ENCODE measurements around the gene FOLH1.
"Not testable (repeated sequence)": the region's sequence is repeated elsewhere in the genome, so short reads cannot be mapped to it uniquely, and the experiment has no call there.

FOLH1 gene

DNA sequence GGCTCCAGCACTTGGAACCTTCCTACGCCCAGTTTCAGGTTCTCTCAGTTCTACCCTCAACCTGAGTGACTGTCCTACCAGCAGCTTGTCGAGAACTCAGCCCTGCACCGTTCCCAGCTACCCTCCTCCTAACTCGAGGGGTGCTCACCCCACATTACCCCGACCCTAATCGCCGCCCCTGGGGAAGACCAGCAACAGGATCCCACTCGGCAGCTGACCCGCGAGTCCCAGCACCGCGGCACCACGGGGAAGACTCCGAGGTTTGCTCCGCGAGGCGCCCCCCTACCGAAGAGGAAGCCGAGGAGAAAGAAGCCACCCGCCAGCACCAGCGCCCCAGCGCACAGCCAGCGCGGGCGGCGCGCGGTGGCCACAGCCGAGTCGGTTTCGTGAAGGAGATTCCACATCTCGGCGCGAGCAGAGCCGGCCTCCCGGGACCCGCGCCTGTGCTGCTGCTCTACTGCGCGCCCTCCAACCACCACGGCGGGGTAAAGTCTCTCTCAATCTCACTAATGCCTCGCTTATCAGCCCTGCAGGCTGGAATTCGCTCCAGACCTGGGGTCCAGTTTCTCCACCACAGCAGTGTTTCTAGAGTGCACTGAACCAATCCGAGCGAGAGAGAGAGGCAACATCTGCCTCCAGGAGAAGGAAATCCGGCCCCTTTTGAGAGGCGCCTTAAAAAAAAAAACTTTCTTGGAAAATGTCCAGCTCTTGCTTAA is at the start of gene FOLH1:
Gene FOLH1, minus strand, starts transcription at position 597 of the 716 bp plus-strand sequence. Its CDS starts 193 bp downstream, at position 404.
- no peak for DNase-seq
- TF ChIP-seq GATA1 (IDR thresholded peaks at IDR 0.05; ENCODE audit: low read depth, low read length) (no peak), POLR2A (IDR thresholded peaks at IDR 0.05; ENCODE audit: low read length) (no peak)

DNA sequence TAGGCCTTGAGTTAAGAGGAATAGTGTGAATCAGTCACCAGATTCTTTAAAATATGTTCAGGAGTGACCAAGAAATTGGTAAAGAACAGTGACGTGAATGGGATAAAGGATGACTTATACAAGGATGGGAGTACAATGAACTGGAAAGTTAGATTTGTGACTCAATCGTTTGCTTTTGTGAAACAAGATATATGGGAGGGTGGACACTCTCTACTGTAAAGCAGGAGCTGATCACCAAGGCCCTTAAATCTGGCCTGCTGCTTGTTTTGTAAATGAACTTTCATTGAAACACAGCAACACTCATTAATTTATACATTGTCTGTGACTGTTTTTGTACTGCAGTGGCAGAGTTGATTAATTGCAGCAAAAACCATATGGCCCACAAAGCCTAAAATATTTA is 46.7 kb upstream of the FOLH1 start:
- DNase-seq = not testable (repeated sequence)

DNA sequence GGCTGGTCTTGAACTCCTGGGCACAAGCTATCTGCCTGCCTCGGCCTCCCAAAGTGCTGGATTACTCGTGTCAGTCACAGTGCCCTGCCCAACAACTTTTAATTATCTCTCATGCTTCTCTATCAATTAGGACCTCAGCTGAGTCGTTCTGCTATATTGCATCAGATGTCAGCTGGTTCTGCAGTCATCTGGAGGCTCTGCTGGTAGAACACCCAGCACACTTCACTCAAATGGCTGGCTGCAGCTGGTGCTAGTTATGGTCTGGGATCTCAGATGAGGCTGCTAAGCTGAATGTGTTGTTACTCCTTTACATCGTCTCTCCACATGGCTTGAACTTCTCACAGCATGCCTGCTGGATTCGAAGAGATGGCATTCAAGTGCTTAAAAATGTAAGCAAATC is 42.8 kb upstream of the FOLH1 start:
- not testable (repeated sequence) for DNase-seq

DNA sequence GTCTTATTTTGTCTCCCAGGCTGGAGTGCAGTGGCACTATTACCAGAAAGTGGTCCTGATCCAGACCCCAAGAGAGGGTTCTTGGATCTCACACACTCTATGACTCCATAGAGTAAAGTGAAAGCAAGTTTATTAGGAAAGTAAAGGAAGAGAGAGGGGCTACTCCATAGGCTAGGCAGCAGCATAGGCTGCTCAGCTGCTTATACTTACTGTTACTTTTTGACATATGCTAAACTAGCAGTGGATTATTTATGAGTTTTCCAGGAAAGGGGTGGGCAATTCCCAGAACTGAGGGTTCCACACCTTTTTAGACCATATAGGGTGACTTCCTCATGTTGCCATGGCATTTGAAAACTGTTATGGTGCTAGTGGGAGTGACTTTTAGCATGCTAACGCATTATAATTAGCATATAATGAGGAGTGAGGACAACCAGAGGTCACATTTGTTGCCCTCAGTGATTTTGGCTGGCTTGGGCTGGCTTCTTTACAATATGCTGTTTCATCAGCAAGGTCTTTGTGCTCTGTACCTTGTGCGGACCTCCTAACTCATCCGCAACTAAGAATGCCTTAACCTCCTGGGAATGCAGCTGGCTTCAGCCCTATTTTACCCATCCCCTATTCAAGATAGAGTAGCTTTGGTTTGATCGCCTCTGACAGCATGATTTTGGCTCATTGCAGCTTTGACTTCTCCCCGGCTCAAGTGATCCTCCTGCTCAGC is 42.2 kb upstream of the FOLH1 start:
- not testable (repeated sequence) for DNase-seq

DNA sequence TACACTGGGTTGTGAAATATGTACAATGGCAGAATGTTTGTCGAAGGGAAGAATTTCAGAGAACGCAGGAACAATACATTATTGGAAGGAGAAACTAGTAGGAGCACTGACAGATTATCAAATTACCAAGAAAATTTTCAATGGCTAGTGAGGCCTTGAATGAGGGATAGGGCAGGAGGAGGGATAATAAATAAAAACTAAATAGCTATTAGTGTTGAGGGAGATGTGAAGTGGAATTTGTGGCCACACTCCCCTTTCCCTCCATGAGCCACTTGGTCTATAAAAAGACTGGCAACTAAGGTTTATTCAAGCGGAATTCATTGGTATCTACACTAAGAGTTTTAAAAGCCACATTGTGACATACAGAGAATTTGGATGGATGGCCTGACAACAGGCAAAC is 41.0 kb upstream of the FOLH1 start:
- not testable (repeated sequence) for DNase-seq

DNA sequence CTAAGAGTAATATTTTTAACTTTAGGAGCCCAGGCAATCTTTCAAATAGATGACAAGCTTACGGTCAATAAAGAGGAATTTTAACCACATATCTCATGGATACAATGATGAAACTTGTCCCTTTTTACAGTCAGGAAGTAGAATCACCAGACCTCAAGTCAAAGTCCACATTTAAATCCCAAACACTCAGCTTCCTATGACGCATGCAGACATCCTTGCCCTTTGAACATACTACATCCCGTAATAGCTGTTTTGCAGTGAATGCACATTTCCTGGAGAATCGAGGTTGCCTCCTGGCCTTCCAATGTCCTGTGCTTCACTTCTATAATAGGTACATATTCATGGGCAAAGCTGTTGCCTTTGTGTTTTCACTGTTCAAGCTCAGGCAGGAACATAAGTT is 25.3 kb upstream of the FOLH1 start:
- not testable (repeated sequence) for DNase-seq

DNA sequence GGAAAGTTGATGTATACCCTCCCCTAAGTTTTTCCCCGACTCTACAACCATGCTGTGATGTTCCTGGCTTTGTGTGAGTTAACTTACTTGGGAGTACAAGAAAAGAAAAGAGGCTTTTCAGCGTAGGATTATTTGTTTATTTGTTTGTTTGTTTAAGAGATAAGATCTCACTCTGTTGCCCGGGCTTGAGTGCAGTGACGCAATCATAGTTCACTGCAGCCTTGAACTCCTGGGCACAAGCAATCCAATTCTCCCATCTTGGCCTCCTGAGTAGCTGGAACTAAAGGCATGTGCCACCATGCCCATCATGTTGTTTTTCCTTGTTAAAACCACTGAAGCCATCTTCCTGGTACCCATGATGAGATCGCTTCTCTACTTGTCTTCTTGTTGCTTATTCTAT is 24.6 kb upstream of the FOLH1 start:
- not testable (repeated sequence) for DNase-seq

DNA sequence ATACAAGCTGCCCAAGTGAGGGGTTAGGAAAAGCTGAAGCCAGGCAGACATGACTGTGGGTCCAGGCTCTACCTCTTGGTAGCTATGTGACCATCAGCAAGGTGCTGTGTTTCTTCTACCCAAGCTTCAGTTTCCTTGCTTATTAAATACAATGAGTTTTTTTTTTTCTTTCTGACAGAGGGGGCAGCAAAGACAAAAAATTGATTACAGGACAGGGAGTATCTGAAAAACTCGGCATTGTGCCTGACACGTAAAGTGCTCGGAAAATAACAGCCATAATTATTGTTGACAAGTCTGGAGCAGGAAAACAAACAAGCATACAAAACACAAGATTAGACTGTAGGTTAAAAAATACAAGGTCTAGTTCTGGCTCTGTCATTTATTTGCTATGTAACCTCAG is 23.3 kb upstream of the FOLH1 start:
- DNase-seq = not testable (repeated sequence)

DNA sequence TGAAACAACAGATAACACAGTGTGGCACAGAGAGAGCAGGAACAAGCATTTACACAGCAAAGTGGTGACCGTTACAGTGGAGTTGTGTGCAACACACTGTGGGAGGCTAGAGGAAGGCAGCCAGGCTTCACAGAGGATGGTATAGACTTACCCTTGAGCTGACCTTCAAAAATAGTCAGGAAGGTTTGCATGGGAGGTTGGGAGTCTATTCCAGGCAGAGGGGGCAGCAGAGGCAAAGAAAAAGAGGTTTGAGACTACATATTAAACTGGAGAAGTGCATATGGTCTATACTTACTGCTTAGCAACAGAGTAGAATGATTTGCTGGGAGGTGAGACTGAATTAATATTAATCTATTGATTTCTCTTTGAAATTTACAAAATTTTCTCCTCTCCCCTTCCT is 22.1 kb upstream of the FOLH1 start:
- not testable (repeated sequence) for DNase-seq

DNA sequence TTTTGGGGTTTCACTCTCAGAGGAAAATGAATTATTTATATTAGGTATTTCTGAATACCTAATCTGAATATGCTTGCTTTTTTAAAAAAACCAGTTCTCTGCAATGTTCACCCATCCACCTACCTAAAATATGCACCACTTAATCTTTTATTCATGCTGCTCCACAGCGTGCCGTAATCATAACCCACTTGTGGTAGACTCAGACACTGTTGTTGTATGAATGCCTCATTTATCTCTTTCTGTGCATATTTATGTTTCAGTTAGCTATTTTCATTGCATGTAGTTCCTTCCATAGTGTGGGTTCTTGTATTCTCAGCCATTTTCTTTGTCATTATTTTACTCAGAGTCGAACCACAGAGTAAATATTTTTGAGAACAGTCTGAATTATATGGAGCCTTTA is 21.6 kb upstream of the FOLH1 start:
- DNase-seq = not testable (repeated sequence)

DNA sequence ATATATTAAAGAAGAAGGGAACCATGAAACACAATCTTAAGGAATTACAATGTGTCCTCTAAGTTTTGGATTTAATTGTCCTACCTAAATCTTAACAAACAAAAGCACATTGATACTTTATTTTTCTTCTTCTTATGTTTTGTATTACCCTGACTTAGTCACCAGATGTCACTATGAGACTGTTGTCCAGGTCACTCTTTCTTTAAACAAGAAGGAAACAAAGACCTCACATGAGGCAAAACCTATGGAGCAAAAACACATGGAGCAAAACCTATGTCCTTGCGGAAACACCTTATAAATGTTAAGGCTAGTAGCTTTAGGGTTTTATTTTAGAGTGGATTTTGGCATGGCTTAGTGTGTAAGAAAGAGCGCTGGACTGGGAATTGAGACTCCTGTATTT is 20.7 kb upstream of the FOLH1 start:
- DNase-seq = not testable (repeated sequence)

DNA sequence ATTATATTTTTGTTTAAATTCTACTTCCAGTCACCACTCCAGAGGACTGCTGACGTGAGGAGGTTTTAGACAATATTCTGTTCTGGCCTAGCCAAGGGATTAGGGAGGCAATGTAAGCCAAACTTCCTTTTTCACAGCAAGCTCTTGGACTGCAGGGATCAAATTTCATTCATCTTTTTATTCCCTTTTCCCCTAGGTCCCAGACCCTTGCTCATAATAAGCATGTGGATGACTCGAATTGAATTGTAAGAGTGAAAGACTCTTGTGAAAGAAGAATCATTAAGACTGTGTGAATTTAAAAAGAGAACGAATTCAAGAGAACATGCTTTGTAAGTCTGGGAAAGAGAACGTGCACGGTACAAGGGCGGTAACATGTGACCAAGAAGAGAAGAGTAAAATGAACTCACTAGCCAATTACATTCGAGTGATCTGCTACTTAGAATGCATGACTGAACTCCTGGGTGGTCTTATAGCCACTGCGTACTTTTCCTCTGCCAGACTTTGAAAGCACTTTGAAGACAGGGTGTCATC is 16.9 kb upstream of the FOLH1 start:
- DNase-seq = not testable (repeated sequence)

DNA sequence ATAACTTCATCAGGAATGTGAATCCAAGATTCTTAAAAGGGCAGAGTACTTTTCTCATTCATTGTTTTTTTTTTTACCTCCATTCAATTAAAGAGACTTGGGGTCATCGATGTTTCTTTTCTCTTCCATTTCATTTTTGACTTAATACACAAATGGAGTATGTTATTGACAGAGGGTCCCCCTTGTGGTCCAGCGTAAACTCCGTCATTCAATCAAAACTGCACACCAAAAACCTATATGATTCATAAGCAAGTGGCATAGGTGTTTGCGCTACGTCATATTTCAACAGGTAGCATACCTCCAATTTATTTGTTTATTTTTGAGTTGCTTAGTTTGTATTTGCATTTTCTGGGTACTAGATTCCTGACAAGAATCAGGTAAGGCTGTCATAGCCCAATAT is 12.7 kb upstream of the FOLH1 start:
- DNase-seq = no peak
- no peak for TF ChIP-seq POLR2A (IDR thresholded peaks at IDR 0.05; ENCODE audit: low read length)
- no peak for TF ChIP-seq GATA1 (IDR thresholded peaks at IDR 0.05; ENCODE audit: low read depth, low read length)

DNA sequence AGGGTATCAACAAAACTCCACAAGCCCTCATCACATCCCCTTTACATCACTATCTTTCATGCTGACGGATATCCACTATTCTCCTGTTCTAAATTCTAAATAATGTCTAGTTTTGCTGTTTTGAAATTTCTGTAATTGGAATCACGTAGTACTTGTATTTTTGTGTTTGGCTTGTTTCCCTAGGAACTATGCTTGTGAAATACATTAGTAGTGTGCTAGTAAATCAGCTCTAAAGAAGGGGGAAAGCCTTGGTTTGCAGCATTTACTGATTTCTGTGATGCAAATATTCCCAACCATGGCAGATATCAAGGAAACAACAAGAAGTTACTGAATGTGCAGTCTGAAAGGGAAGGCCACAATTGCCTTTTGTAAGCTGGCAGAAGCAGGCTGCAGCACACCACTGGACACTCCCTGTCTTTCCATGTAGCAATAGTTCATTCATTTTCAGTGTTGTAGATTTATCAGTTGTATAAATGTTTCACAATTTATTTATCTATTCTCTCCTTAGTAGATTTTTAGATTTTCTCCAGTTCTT is 4.7 kb upstream of the FOLH1 start:
- TF ChIP-seq POLR2A (IDR thresholded peaks at IDR 0.05; ENCODE audit: low read length) = no peak
- TF ChIP-seq GATA1 (IDR thresholded peaks at IDR 0.05; ENCODE audit: low read depth, low read length) = no peak
- DNase-seq = no peak

DNA sequence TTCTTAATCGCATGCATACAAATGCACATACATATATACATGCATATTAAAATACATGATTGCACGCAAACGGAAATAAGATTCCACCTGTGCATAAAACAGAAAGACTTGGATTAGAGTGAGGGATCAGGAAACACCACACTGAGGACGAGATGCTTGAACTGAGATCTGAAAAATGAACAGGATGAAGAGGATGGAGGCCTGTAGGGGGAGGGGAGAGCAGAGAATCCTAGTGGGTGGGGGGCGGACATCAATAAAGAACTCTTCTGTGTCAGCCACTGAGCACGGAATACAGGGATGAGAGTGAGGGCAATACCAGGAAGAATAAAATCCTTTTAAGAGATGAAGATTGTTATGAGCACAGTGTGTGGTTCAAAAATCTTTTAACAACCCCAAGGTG is 1.4 kb downstream of the FOLH1 start:
- DNase-seq = not testable (repeated sequence)

DNA sequence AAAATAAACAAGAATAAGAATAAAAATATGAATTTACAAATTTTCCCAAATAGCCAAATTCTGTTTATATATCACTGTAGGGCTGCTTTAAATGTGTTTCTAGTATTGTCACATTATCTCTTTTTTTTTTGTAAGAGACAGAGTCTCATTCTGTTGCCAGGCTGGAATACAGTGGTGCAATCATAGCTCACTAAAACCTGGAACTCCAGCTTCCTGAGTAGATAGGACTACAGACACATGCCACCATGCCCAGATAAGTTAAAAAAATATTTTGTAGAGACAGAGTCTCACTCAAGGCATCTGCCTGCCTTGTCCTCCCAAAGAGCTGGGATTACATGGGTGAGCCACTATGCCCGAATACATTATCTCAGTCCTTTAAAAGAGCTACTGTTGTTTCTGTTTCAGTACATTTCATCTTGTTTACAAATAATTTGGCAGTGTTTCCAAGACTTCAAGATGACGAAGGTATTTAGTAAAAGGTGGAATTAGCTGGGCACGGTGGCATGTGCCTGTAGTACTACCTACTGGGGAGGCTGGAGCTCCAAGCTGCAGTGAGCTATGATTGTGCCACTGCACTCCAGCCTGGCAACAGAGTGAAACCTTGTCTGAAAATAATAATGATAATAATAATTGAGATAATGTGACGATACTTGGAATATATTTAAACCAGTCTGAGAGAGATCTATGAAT is 6.0 kb downstream of the FOLH1 start:
- TF ChIP-seq GATA1 (IDR thresholded peaks at IDR 0.05; ENCODE audit: low read depth, low read length) = no peak
- TF ChIP-seq POLR2A (IDR thresholded peaks at IDR 0.05; ENCODE audit: low read length) = no peak
- no peak for DNase-seq

DNA sequence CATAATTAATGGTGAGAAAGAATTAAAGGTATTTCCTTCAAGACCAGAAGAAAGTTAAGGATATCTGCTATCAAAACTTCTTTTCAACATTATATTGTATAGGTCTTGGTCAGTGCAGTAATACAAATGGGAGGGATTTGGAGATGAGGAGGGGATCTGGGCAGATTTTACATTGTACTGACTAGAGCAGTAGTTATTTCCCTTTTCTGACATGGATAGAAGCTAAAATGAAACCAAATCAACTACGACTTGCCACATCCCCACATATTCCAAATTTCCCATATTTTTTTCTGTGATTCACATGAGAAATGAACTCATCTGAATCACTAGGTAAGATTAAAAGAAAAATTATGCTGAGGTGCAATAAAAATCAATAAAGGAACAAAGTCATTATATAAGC is 11.6 kb downstream of the FOLH1 start:
- DNase-seq = not testable (repeated sequence)

DNA sequence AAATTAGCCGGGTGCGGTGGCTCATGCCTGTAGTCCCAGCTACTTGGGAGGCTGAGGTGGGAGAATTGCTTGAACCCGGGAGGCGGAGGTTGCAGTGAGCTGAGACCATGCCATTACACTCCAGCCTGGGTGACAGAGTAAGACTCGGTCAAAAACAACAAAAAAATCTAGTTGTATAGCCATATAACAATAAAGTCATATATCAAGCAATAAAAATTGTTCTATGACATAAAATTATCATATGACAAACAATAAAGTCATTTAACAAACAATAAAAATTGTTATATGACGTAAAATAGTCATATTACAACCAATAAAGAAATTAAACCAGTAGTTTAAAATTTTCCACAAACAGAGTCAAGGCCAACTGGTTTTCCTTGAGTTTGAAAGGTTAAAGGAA is 12.4 kb downstream of the FOLH1 start:
- DNase-seq = not testable (repeated sequence)

DNA sequence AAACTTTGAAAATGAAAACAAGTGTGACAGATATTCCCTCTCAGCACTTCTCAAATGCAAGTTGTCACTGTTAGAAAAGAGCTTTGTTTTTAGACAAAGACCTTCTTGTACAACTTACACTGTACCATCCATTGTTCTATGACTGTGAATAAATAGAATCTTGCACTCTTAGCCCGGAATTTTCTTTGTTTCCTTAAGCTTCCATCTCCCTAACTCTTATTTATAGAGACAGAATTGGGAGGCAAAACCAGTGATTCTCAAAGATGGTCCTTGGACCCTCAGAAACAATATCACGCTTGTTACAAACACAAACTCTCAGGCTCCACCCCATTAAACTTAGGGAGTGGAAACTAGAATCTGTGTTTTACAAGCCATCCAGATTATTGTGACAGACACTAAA is 18.1 kb downstream of the FOLH1 start:
- DNase-seq = not testable (repeated sequence)

DNA sequence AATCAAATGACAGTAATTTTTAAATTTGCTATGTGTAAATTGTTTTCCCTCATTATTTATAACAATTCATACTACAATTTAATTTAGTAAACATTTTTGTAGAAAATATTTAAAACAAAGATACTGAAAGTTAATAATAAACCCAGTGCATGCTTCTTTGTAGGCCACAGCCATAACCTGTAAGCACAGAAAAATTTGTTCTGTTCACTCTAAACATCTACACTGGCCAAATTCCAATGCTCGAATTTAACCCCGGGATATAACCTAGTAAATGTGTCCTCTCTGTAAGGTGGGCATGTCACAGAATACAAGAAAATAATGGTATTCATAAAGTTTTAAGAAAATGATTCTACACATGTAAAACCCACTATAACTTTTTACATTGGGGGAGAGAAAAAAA is 22.2 kb downstream of the FOLH1 start:
- not testable (repeated sequence) for DNase-seq

DNA sequence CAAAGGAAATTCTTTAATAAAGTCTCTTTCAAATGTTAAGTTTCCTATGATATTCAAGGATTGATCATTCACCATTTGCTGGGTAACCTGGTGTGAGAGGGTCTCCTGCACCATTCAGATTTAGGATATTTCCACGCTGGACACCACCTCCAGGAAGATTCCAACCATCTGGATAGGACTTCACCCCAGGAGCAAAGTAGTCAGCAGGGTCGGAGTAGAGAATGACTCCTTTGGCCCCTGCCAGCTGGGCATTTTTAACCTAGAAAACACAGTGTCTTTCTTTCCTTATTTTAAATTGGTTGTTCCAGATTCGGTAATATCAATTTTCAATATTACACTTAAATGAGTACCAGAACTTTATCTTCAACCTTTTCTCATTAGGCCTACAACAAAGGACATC is 22.8 kb downstream of the FOLH1 start:
- not testable (repeated sequence) for DNase-seq

DNA sequence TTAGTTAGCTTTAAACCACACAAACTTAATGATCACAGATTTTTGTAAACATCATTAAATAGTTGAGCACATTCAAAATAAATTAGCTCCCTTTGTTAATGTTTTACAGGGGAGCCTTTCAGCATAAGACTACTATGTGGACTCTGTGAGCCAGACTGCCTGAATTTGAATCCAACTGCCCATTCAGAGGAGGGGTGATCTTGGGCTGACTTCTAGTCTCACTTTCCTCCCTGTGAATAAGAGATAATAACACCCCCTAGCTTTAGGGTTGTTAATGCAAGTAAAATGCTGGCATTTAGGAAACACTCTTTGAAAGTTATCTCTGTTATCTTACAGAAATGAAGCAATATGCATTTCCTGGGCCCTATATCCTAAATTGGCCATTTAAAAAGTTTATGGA is 23.6 kb downstream of the FOLH1 start:
- DNase-seq = not testable (repeated sequence)

All from erythroblast (primary cell).